ENCODE results near the gene TMPRSS4. TPM values are rescaled to one million over a fixed set of nuclear protein-coding genes. Genes with fewer than 3 reads are reported as not detected.

The TMPRSS4 gene
- total RNA-seq, 1 donor from 2014 or later: 12.1 TPM

DNA sequence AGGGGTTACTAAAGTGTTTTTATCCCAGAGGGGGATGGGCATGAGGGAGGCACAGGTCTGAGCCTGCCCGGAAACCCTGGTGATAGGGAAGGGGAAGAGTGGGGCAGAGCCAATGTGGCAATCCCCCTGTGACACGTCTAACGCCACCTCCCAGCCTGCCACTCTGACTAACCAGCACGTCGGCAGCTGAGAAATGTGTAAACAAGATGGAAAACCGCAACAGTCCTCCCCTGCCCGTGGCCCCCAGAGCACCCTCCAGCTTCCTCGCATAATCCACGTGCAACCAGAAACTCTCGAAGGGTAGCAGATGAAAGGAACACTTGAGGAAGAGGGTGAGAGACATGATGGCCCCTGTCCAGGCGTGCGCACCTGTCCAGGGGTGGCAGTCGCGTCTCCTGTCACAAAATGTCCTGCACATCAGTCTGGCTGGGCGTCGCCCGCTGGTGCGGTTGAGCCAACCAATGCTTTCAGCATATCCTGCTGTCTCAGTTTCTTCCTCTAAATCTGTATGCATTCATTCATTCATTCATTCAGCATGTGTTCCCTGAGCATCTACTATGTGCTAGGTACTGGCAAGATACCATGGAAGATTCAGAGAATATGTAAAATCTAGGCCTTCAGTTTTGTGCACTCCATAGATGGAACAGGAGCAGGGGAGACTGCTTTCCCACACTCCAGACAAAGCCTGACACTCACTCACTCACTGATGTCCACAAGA lies 4.5 kb downstream of the TMPRSS4 start:
- H3K4me3 Mint-ChIP-seq (ENCODE audit: low read depth): no peak overlapping the region
- H3K27me3 Mint-ChIP-seq: peaks cover 17% of the 10 kb centered on the region
- H3K27ac Mint-ChIP-seq: no peak overlapping the region
- no peak for TF ChIP-seq CTCF (IDR thresholded peaks at IDR 0.05; ENCODE audit: unreplicated experiment)
- H3K36me3 Mint-ChIP-seq (ENCODE audit: insufficient read depth): no peaks in the 10 kb centered on the region
- H3K4me1 Mint-ChIP-seq (ENCODE audit: low read depth): peaks cover 32% of the 10 kb centered on the region
- H3K9me3 Mint-ChIP-seq (ENCODE audit: low read depth): peaks cover 4% of the 10 kb centered on the region
- DNase-seq (ENCODE audit: low spot score, unreplicated experiment): no peak

GRCh38 chr11:118082880-118083552 lies 6.1 kb downstream of the TMPRSS4 start:
- no peak for DNase-seq (ENCODE audit: low spot score, unreplicated experiment)
- no peak for TF ChIP-seq CTCF (IDR thresholded peaks at IDR 0.05; ENCODE audit: unreplicated experiment)
- Mint-ChIP-seq H3K27ac (peak overlapping the region; percentile 12), H3K27me3 (peaks cover 17% of the 10 kb centered on the region), H3K9me3 (ENCODE audit: low read depth) (no peaks in the 10 kb centered on the region), H3K4me3 (ENCODE audit: low read depth) (no peak overlapping the region), H3K4me1 (ENCODE audit: low read depth) (peaks cover 22% of the 10 kb centered on the region), H3K36me3 (ENCODE audit: insufficient read depth) (no peaks in the 10 kb centered on the region)

DNA sequence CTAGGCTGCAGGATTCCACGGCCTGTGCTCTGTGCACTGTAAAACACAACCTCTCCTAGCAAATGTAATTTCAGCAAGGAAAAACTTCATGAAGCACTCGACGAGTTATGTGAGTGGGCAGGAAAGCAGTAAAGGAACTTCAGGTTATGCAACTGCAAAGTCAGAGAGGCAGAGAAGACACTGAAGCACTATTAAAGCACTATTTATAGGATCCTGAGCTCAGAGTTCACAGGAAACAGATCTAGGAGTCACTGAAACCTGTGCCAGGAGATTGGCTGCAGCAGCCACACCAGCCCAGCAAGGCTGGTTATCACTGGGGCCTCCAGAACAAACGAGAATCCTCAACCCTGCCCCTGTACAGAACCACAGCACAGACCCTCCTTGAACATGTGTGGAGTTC lies 7.4 kb downstream of the TMPRSS4 start:
- Mint-ChIP-seq H3K27me3 (peaks cover 13% of the 10 kb centered on the region), H3K36me3 (ENCODE audit: insufficient read depth) (no peaks in the 10 kb centered on the region), H3K9me3 (ENCODE audit: low read depth) (no peaks in the 10 kb centered on the region), H3K4me1 (ENCODE audit: low read depth) (peaks cover 13% of the 10 kb centered on the region), H3K4me3 (ENCODE audit: low read depth) (no peak overlapping the region), H3K27ac (no peak overlapping the region)
- DNase-seq (ENCODE audit: low spot score, unreplicated experiment): no peak
- no peak for TF ChIP-seq CTCF (IDR thresholded peaks at IDR 0.05; ENCODE audit: unreplicated experiment)

- TF ChIP-seq CTCF (IDR thresholded peaks at IDR 0.05; ENCODE audit: unreplicated experiment): no peak
- Mint-ChIP-seq H3K36me3 (ENCODE audit: insufficient read depth) (no peaks in the 10 kb centered on the region), H3K4me1 (ENCODE audit: low read depth) (peaks cover 12% of the 10 kb centered on the region), H3K9me3 (ENCODE audit: low read depth) (no peaks in the 10 kb centered on the region), H3K4me3 (ENCODE audit: low read depth) (no peak overlapping the region), H3K27ac (no peak overlapping the region), H3K27me3 (peaks cover 13% of the 10 kb centered on the region)
- no peak for DNase-seq (ENCODE audit: low spot score, unreplicated experiment)
These were observed 7.8 kb downstream of the TMPRSS4 start for GRCh38 chr11:118084656-118085055.

DNA sequence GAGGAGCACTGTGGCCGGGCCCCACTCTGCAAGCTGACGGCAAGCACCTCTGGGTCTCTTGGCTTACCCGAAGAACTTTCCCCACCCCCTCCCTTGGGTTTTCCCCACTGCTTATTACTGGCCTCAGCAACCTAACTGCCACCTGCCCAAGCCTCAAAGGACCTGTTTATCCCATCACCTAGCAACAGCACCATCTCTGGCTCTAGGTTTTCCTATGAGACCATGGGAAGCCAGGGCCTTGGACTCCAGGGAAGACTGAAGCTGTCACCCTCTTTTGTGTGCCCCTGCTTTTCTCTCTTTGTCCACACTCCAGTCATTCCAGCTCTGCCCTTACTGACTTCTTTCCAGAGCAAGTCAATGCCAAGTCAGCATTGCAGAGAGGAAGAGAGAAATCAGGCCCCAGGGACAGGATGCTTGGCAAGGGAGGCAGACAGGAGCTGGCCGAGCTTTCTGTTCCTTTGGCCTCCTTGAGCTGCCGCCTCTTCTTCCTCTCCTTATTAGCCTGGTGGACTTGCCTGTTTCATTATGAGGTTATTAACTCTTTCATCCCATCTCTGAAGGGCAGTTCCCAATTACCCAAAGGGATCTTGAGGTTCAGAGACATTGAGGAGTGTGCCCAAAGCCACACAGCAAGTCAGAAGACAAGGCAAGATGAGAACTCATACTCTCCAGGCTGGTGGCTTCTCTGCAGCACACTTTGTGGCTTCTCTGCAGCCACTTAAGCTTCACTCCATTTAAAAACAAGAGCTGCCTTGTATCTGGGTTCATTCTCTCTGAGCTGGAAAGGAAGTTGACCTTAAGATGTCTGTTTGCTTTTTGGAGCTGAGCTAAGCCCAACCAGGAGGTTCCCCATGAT lies 10.3 kb downstream of the TMPRSS4 start, which contains the start of gene SMIM35:
TSS of gene SMIM35 (minus strand) at position 51 of the 856 bp plus-strand sequence. CDS start 206 bp downstream, outside the sequence.
- H3K27me3 Mint-ChIP-seq: peaks cover 2% of the 10 kb centered on the region
- no peaks in the 10 kb centered on the region for H3K9me3 Mint-ChIP-seq (ENCODE audit: low read depth)
- H3K36me3 Mint-ChIP-seq (ENCODE audit: insufficient read depth): no peaks in the 10 kb centered on the region
- no peak within 1 kb of the TSS for H3K4me3 Mint-ChIP-seq (ENCODE audit: low read depth)
- peaks cover 27% of the 10 kb centered on the region for H3K4me1 Mint-ChIP-seq (ENCODE audit: low read depth)
- TF ChIP-seq CTCF (IDR thresholded peaks at IDR 0.05; ENCODE audit: unreplicated experiment): no peak
- H3K27ac Mint-ChIP-seq: no peak within 1 kb of the TSS
- no peak for DNase-seq (ENCODE audit: low spot score, unreplicated experiment)

All from progenitor cell of endocrine pancreas (in vitro differentiated cells).